Activated CD8-positive, alpha-beta memory T cell treated with anti-CD3 and anti-CD28 coated beads, Interleukin-2, amount 10 ng/mL, durations not matched to agents 7 days and 5 days (primary cell): ENCODE results near the gene ABL2. TPM values are rescaled to one million over a fixed set of nuclear protein-coding genes. Genes with fewer than 3 reads are reported as not detected.

Experiments
- ATAC-seq: fragments of 150-1000 bp; cut with Tn5 transposase; one replicate; pipeline ENCODE4 v1.10.0; 2021; ENCODE audit warnings: moderate library complexity
- CTCF ChIA-PET: fragments of 350-600 bp; sonication (Branson Sonifier 250); formaldehyde crosslinking; loops from one replicate; lab custom pipeline; 2021; ENCODE audit warnings: antibody characterized with exemption; lab: Charles Lee
- DNase-seq: peaks from one replicate; pipeline ENCODE4 v3.0.0-alpha.2; 2020
- H3K27ac Mint-ChIP-seq: one replicate; pipeline ENCODE4 v1.8.0; 2021; ENCODE audit warnings: mild to moderate bottlenecking, mixed read lengths
- H3K27me3 Mint-ChIP-seq: one replicate; pipeline ENCODE4 v1.8.0; 2021; ENCODE audit warnings: mixed read lengths
- H3K36me3 Mint-ChIP-seq: one replicate; pipeline ENCODE4 v1.8.0; 2021; ENCODE audit warnings: mild to moderate bottlenecking, mixed read lengths
- H3K4me1 Mint-ChIP-seq: one replicate; pipeline ENCODE4 v1.8.0; 2021; ENCODE audit warnings: mixed read lengths
- H3K4me3 Mint-ChIP-seq: one replicate; pipeline ENCODE4 v1.8.0; 2021; ENCODE audit warnings: mild to moderate bottlenecking, moderate library complexity, mixed read lengths
- H3K9me3 Mint-ChIP-seq: one replicate; pipeline ENCODE4 v1.8.0; 2022; ENCODE audit warnings: low read depth, mixed read lengths
- total RNA-seq, 2 experiments: library from RNA; stranded (reverse); gene quantifications; one replicate each; pipeline ENCODE4 v1.2.3, GENCODE V29; 2021

The ABL2 gene
- total RNA-seq, 2 experiments from 2014 or later: 7.8 to 8.0 TPM

GRCh38 chr1:179058487-179059483 lies 170.7 kb downstream of the ABL2 start:
- H3K36me3 Mint-ChIP-seq: peaks cover 30% of the 10 kb centered on the region
- no peaks in the 10 kb centered on the region for H3K27me3 Mint-ChIP-seq
- no peaks in the 10 kb centered on the region for H3K4me1 Mint-ChIP-seq
- ATAC-seq: no peak
- no peak overlapping the region for H3K27ac Mint-ChIP-seq
- H3K9me3 Mint-ChIP-seq: no peaks in the 10 kb centered on the region
- CTCF ChIA-PET: interaction anchor here (0.7 to 1.1 kb wide), 2 partner anchors 20 to 56 kb away, joined by 3 to 4 read pairs; no protein-coding TSS in a partner anchor
- no peak overlapping the region for H3K4me3 Mint-ChIP-seq
- DNase-seq: no peak

DNA sequence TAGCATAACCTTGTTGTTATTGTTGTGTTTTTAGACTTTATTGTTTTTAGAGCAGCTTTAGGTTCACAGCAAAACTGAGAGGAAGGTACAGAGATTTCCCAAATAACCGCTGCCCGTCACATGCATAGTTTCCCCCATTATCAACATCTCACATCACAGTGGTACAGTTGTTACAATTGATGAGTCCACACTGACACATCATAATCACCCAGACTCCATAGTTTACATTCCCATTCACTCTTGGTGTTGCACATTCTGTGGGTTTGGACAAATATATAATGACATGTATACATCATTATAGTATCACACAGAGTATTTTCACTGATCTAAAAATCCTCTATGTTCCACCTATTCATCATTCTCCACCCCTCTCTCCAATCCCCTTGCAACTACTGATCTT lies 173.5 kb downstream of the ABL2 start:
- no peak for DNase-seq
- no peaks in the 10 kb centered on the region for H3K9me3 Mint-ChIP-seq
- CTCF ChIA-PET: no interaction called here
- H3K27me3 Mint-ChIP-seq: no peaks in the 10 kb centered on the region
- peaks cover 30% of the 10 kb centered on the region for H3K36me3 Mint-ChIP-seq
- no peak overlapping the region for H3K4me3 Mint-ChIP-seq
- ATAC-seq: no peak
- no peak overlapping the region for H3K27ac Mint-ChIP-seq
- no peaks in the 10 kb centered on the region for H3K4me1 Mint-ChIP-seq

DNA sequence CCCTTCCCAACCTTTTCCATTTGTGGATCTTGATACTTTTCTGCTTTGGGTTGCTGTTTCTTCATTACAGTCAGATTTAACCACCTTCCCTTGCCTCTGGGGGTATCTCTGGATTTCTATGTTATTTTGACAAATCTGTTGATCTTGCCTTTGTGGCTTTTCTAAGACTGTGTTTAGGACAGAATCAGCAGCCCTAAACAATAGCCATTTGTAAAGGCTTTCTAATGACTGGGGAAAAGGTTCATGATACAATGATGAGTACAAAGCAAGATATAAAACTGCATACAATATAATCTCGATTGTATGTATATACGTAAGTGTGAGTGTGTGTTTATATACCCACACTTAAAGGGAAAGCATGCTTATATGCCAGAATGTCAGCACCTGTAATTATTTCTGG lies 176.0 kb downstream of the ABL2 start:
- ATAC-seq (no peak), DNase-seq (no peak)
- H3K27ac Mint-ChIP-seq: no peak overlapping the region
- H3K4me1 Mint-ChIP-seq: no peaks in the 10 kb centered on the region
- peaks cover 29% of the 10 kb centered on the region for H3K36me3 Mint-ChIP-seq
- no peak overlapping the region for H3K4me3 Mint-ChIP-seq
- CTCF ChIA-PET: no interaction called here
- no peaks in the 10 kb centered on the region for H3K27me3 Mint-ChIP-seq
- H3K9me3 Mint-ChIP-seq: no peaks in the 10 kb centered on the region

DNA sequence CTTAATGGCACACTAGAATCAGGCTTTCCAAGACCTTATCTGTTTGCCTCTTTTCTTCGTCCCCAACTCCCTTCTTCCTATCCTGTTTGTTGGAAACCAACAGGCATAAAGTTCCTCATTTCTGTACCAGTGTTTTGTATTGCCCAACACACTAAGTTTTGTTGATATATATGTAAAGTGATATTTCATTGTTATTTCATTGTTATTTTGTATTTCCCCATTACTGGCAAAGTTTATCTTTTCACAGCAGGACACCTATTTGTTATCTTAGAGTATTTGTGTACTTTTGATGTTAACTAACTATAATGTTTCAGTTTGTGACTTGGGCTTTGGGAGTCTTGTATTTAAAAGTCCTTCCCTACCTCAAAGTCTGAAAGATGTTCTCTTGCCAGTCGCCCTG lies 176.7 kb downstream of the ABL2 start:
- no peak for ATAC-seq
- CTCF ChIA-PET: no interaction called here
- Mint-ChIP-seq H3K27me3 (no peaks in the 10 kb centered on the region), H3K27ac (no peak overlapping the region), H3K9me3 (no peaks in the 10 kb centered on the region), H3K4me1 (peaks cover 6% of the 10 kb centered on the region), H3K36me3 (peaks cover 31% of the 10 kb centered on the region), H3K4me3 (no peak overlapping the region)
- DNase-seq: no peak

Other genes with a start within 250 kb of the ABL2 start
- 10 to 100 TPM; 23.8 to 30.7 TPM for gene FAM20B, start 203.8 kb downstream of the ABL2 start, total RNA-seq
- 10 to 100 TPM; 52.4 to 56.1 TPM for gene TOR3A, start 147.6 kb downstream of the ABL2 start, total RNA-seq
- 10 to 100 TPM; 47.8 to 84.5 TPM for gene SOAT1, start 64.1 kb upstream of the ABL2 start, total RNA-seq
- not detected for gene AXDND1, start 136.3 kb upstream of the ABL2 start, total RNA-seq